Effector memory CD4-positive, alpha-beta T cell (primary cell): ENCODE data around the gene BAZ2B.

ENCODE experiments used
- DNase-seq, 3 donors: peaks; one replicate each; pipeline ENCODE4 v3.0.0-alpha.2; 2020
- H3K27ac ChIP-seq: 2 replicates; pipeline ENCODE4 v1.7.0; 2013; ENCODE audit warnings: mild to moderate bottlenecking, low read length, moderate library complexity; ENCODE audit not compliant: insufficient read depth, poor library complexity, severe bottlenecking
- H3K27me3 ChIP-seq: replicated peaks from 2 replicates; pipeline ENCODE4 v1.7.0; 2013; ENCODE audit warnings: mild to moderate bottlenecking, low read length; ENCODE audit not compliant: insufficient read depth, control insufficient read depth, poor library complexity, severe bottlenecking
- H3K36me3 ChIP-seq: 2 replicates; pipeline ENCODE4 v1.7.0; 2013; ENCODE audit warnings: mild to moderate bottlenecking, low read length, moderate library complexity; ENCODE audit not compliant: control insufficient read depth, insufficient read depth
- H3K4me1 ChIP-seq: 2 replicates; pipeline ENCODE4 v1.7.0; 2013; ENCODE audit warnings: low read length, mild to moderate bottlenecking; ENCODE audit not compliant: control insufficient read depth, insufficient read depth, poor library complexity, severe bottlenecking
- H3K4me3 ChIP-seq: 2 replicates; pipeline ENCODE4 v1.7.0; 2013; ENCODE audit warnings: low read length, low read depth, mild to moderate bottlenecking; ENCODE audit not compliant: insufficient read depth, poor library complexity, severe bottlenecking
- H3K9me3 ChIP-seq: 2 replicates; pipeline ENCODE4 v1.7.0; 2013; ENCODE audit warnings: mild to moderate bottlenecking, low read length, moderate library complexity; ENCODE audit not compliant: control insufficient read depth

Gene BAZ2B

GRCh38 chr2:159558479-159558878 lies 57.9 kb downstream of the BAZ2B start:
- H3K27me3 ChIP-seq = no peaks in the 10 kb centered on the region

GRCh38 chr2:159557437-159558034 lies 58.8 kb downstream of the BAZ2B start:
- no peaks in the 10 kb centered on the region for H3K36me3 ChIP-seq
- no peaks in the 10 kb centered on the region for H3K9me3 ChIP-seq
- H3K4me3 ChIP-seq = no peak overlapping the region
- DNase-seq = no peak
- H3K4me1 ChIP-seq = no peaks in the 10 kb centered on the region
- no peak overlapping the region for H3K27ac ChIP-seq
- no peaks in the 10 kb centered on the region for H3K27me3 ChIP-seq

More at GRCh38 chr2:159558479-159558878, 57.9 kb downstream of the BAZ2B start:
- no peaks in the 10 kb centered on the region for H3K4me1 ChIP-seq
- no peaks in the 10 kb centered on the region for H3K9me3 ChIP-seq
- no peak overlapping the region for H3K4me3 ChIP-seq
- H3K27ac ChIP-seq = no peak overlapping the region
- no peak for DNase-seq
- H3K36me3 ChIP-seq = no peaks in the 10 kb centered on the region

- DNase-seq = no peak
- no peak overlapping the region for H3K4me3 ChIP-seq
- H3K4me1 ChIP-seq = no peaks in the 10 kb centered on the region
- H3K27ac ChIP-seq = no peak overlapping the region
- no peaks in the 10 kb centered on the region for H3K27me3 ChIP-seq
- H3K9me3 ChIP-seq = no peaks in the 10 kb centered on the region
- H3K36me3 ChIP-seq = no peaks in the 10 kb centered on the region
Observed at GRCh38 chr2:159555651-159556392, 60.5 kb downstream of the BAZ2B start.

GRCh38 chr2:159553727-159554126 lies 62.6 kb downstream of the BAZ2B start:
- H3K27ac ChIP-seq = no peak overlapping the region
- no peaks in the 10 kb centered on the region for H3K36me3 ChIP-seq
- no peaks in the 10 kb centered on the region for H3K9me3 ChIP-seq
- no peaks in the 10 kb centered on the region for H3K27me3 ChIP-seq
- H3K4me1 ChIP-seq = no peaks in the 10 kb centered on the region
- H3K4me3 ChIP-seq = no peak overlapping the region
- no peak for DNase-seq

- no peak for DNase-seq
- no peak overlapping the region for H3K4me3 ChIP-seq
- H3K9me3 ChIP-seq = no peaks in the 10 kb centered on the region
- no peaks in the 10 kb centered on the region for H3K4me1 ChIP-seq
- H3K27ac ChIP-seq = no peak overlapping the region
- no peaks in the 10 kb centered on the region for H3K36me3 ChIP-seq
- H3K27me3 ChIP-seq = no peaks in the 10 kb centered on the region
Observed at GRCh38 chr2:159551806-159552205, 64.5 kb downstream of the BAZ2B start.

GRCh38 chr2:159550231-159550630 lies 66.1 kb downstream of the BAZ2B start:
- Histone ChIP-seq H3K36me3 (no peaks in the 10 kb centered on the region), H3K27me3 (no peaks in the 10 kb centered on the region), H3K9me3 (no peaks in the 10 kb centered on the region), H3K4me1 (no peaks in the 10 kb centered on the region), H3K4me3 (no peak overlapping the region), H3K27ac (no peak overlapping the region)
- DNase-seq = no peak

GRCh38 chr2:159549234-159549633 lies 67.1 kb downstream of the BAZ2B start:
- H3K36me3 ChIP-seq = no peaks in the 10 kb centered on the region
- no peak overlapping the region for H3K27ac ChIP-seq
- no peaks in the 10 kb centered on the region for H3K27me3 ChIP-seq

GRCh38 chr2:159546716-159547430 lies 69.5 kb downstream of the BAZ2B start:
- no peak for DNase-seq
- H3K27ac ChIP-seq = no peak overlapping the region
- no peak overlapping the region for H3K4me3 ChIP-seq

More at GRCh38 chr2:159549234-159549633, 67.1 kb downstream of the BAZ2B start:
- H3K4me3 ChIP-seq = no peak overlapping the region
- no peaks in the 10 kb centered on the region for H3K9me3 ChIP-seq
- H3K4me1 ChIP-seq = no peaks in the 10 kb centered on the region
- DNase-seq = no peak

GRCh38 chr2:159546039-159546438 lies 70.3 kb downstream of the BAZ2B start:
- no peak overlapping the region for H3K27ac ChIP-seq
- no peak for DNase-seq
- H3K9me3 ChIP-seq = no peaks in the 10 kb centered on the region
- H3K27me3 ChIP-seq = no peaks in the 10 kb centered on the region
- no peak overlapping the region for H3K4me3 ChIP-seq
- H3K4me1 ChIP-seq = no peaks in the 10 kb centered on the region
- no peaks in the 10 kb centered on the region for H3K36me3 ChIP-seq

More at GRCh38 chr2:159546716-159547430, 69.5 kb downstream of the BAZ2B start:
- H3K27me3 ChIP-seq = no peaks in the 10 kb centered on the region
- H3K9me3 ChIP-seq = no peaks in the 10 kb centered on the region
- H3K36me3 ChIP-seq = no peaks in the 10 kb centered on the region
- H3K4me1 ChIP-seq = no peaks in the 10 kb centered on the region

- Histone ChIP-seq H3K27ac (no peak overlapping the region), H3K4me3 (no peak overlapping the region), H3K27me3 (no peaks in the 10 kb centered on the region), H3K4me1 (no peaks in the 10 kb centered on the region), H3K36me3 (no peaks in the 10 kb centered on the region), H3K9me3 (no peaks in the 10 kb centered on the region)
- DNase-seq = no peak
Observed at GRCh38 chr2:159545085-159545484, 71.3 kb downstream of the BAZ2B start.
